Astrocyte (in vitro differentiated cells and primary cell): Measurements from ENCODE around the gene SPAG6. TPM values are rescaled to one million over a fixed set of nuclear protein-coding genes. Genes with fewer than 3 reads are reported as not detected.

ENCODE experiments used
- DNase-seq: peaks from one replicate; pipeline ENCODE4 v3.0.0-alpha.2; 2010; ENCODE audit warnings: low read depth
- FAIRE-seq: peaks from 2 replicates; lab custom pipeline; 2011; peaks lifted over from hg19 to GRCh38; lab: Jason Lieb, UNC
- H2AFZ ChIP-seq: 2 replicates; pipeline ENCODE4 v1.6.0; 2012; ENCODE audit warnings: low read depth, low read length, inconsistent platforms
- H3K27ac ChIP-seq: 2 replicates; pipeline ENCODE4 v1.5.1; 2011; ENCODE audit warnings: low read depth, low read length, inconsistent platforms
- H3K27me3 ChIP-seq: 2 replicates; pipeline ENCODE4 v1.6.0; 2011; ENCODE audit warnings: low read length, inconsistent platforms; ENCODE audit not compliant: insufficient read depth
- H3K36me3 ChIP-seq: 2 replicates; pipeline ENCODE4 v1.5.1; 2011; ENCODE audit warnings: low read length, inconsistent platforms; ENCODE audit not compliant: insufficient read depth
- H3K4me1 ChIP-seq: 2 replicates; pipeline ENCODE4 v1.5.1; 2011; ENCODE audit warnings: low read length, inconsistent platforms; ENCODE audit not compliant: insufficient read depth
- H3K4me2 ChIP-seq: 2 replicates; pipeline ENCODE4 v1.6.0; 2012; ENCODE audit warnings: low read length, inconsistent platforms
- H3K4me3 ChIP-seq: 2 replicates; pipeline ENCODE4 v1.5.1; 2011; ENCODE audit warnings: low read depth, mild to moderate bottlenecking, low read length, inconsistent platforms; ENCODE audit not compliant: insufficient read depth
- H3K79me2 ChIP-seq: 2 replicates; pipeline ENCODE4 v1.6.0; 2012; ENCODE audit warnings: mild to moderate bottlenecking, low read length, inconsistent platforms; ENCODE audit not compliant: insufficient read depth
- H3K9ac ChIP-seq: 2 replicates; pipeline ENCODE4 v1.6.0; 2012; ENCODE audit warnings: mild to moderate bottlenecking, low read length, inconsistent platforms
- H3K9me3 ChIP-seq: 2 replicates; pipeline ENCODE4 v1.5.1; 2012; ENCODE audit warnings: low read depth, mild to moderate bottlenecking, low read length, inconsistent platforms; ENCODE audit not compliant: insufficient read depth
- H4K20me1 ChIP-seq: 2 replicates; pipeline ENCODE4 v1.6.0; 2012; ENCODE audit warnings: low read length, inconsistent platforms; ENCODE audit not compliant: insufficient read depth
- H3K27ac Mint-ChIP-seq: one replicate; pipeline ENCODE4 v1.8.0; 2021; ENCODE audit warnings: mild to moderate bottlenecking, mixed read lengths; ENCODE audit not compliant: unreplicated experiment
- H3K27me3 Mint-ChIP-seq: one replicate; pipeline ENCODE4 v1.8.0; 2021; ENCODE audit warnings: low read depth, mixed read lengths; ENCODE audit not compliant: unreplicated experiment
- H3K36me3 Mint-ChIP-seq: one replicate; pipeline ENCODE4 v1.8.0; 2021; ENCODE audit warnings: low read depth, mixed read lengths; ENCODE audit not compliant: unreplicated experiment
- H3K4me1 Mint-ChIP-seq: one replicate; pipeline ENCODE4 v1.8.0; 2021; ENCODE audit warnings: low read depth, mixed read lengths; ENCODE audit not compliant: unreplicated experiment
- H3K4me3 Mint-ChIP-seq: one replicate; pipeline ENCODE4 v1.8.0; 2021; ENCODE audit warnings: mild to moderate bottlenecking, moderate library complexity, mixed read lengths; ENCODE audit not compliant: unreplicated experiment
- H3K9me3 Mint-ChIP-seq: one replicate; pipeline ENCODE4 v1.8.0; 2021; ENCODE audit warnings: mild to moderate bottlenecking, mixed read lengths; ENCODE audit not compliant: unreplicated experiment
- CTCF ChIP-seq: IDR thresholded peaks from 2 replicates; pipeline ENCODE4 v1.5.1; 2011; ENCODE audit warnings: low read depth, mild to moderate bottlenecking, inconsistent platforms, low read length, moderate library complexity; ENCODE audit not compliant: insufficient read depth
- EZH2 ChIP-seq: IDR thresholded peaks from 2 replicates; pipeline ENCODE4 v1.6.1; 2012; ENCODE audit warnings: mild to moderate bottlenecking, low read length, inconsistent platforms; ENCODE audit not compliant: insufficient read depth
- total RNA-seq: library from RNA; stranded (reverse); gene quantifications from 2 replicates; pipeline ENCODE4 v1.2.1, GENCODE V29; 2021

SPAG6 gene
- total RNA-seq, 1 donor from 2014 or later, result not detected

GRCh38 chr10:22367471-22367870, 22.2 kb downstream of the SPAG6 start:
- H3K27me3 Mint-ChIP-seq, result no peaks in the 10 kb centered on the region

GRCh38 chr10:22368402-22368801, 23.1 kb downstream of the SPAG6 start:
- Histone ChIP-seq H3K27ac (no peak overlapping the region), H3K4me2 (no peak overlapping the region), H2AFZ (no peak overlapping the region), H3K9me3 (no peaks in the 10 kb centered on the region), H3K36me3 (no peaks in the 10 kb centered on the region), H3K27me3 (no peaks in the 10 kb centered on the region), H3K4me1 (no peaks in the 10 kb centered on the region), H3K9ac (no peak overlapping the region), H3K4me3 (no peak overlapping the region), H4K20me1 (no peaks in the 10 kb centered on the region), H3K79me2 (no peaks in the 10 kb centered on the region)
- no peak overlapping the region for H3K27ac Mint-ChIP-seq
- TF ChIP-seq EZH2, result no peak
- TF ChIP-seq CTCF, result no peak
- no peaks in the 10 kb centered on the region for H3K9me3 Mint-ChIP-seq
- peaks cover 2% of the 10 kb centered on the region for H3K4me1 Mint-ChIP-seq
- no peak for DNase-seq
- H3K4me3 Mint-ChIP-seq, result no peak overlapping the region
- no peaks in the 10 kb centered on the region for H3K27me3 Mint-ChIP-seq
- no peak for FAIRE-seq
- no peaks in the 10 kb centered on the region for H3K36me3 Mint-ChIP-seq

More at GRCh38 chr10:22367471-22367870, 22.2 kb downstream of the SPAG6 start:
- Histone ChIP-seq H2AFZ (no peak overlapping the region), H3K9me3 (no peaks in the 10 kb centered on the region), H3K9ac (no peak overlapping the region), H3K4me1 (no peaks in the 10 kb centered on the region), H3K27me3 (no peaks in the 10 kb centered on the region), H3K4me2 (no peak overlapping the region), H4K20me1 (no peaks in the 10 kb centered on the region), H3K27ac (no peak overlapping the region), H3K36me3 (no peaks in the 10 kb centered on the region), H3K79me2 (no peaks in the 10 kb centered on the region), H3K4me3 (no peak overlapping the region)
- H3K36me3 Mint-ChIP-seq, result no peaks in the 10 kb centered on the region
- no peak overlapping the region for H3K27ac Mint-ChIP-seq
- FAIRE-seq (no peak), DNase-seq (no peak)
- no peak for TF ChIP-seq EZH2
- no peak for TF ChIP-seq CTCF
- H3K4me1 Mint-ChIP-seq, result peaks cover 2% of the 10 kb centered on the region
- H3K9me3 Mint-ChIP-seq, result no peaks in the 10 kb centered on the region
- no peak overlapping the region for H3K4me3 Mint-ChIP-seq

- Histone ChIP-seq H3K9me3 (no peaks in the 10 kb centered on the region), H3K4me2 (no peak overlapping the region), H3K79me2 (no peaks in the 10 kb centered on the region), H4K20me1 (no peaks in the 10 kb centered on the region), H3K27me3 (no peaks in the 10 kb centered on the region), H3K4me3 (no peak overlapping the region), H3K4me1 (no peaks in the 10 kb centered on the region), H2AFZ (no peak overlapping the region), H3K9ac (no peak overlapping the region), H3K36me3 (no peaks in the 10 kb centered on the region), H3K27ac (no peak overlapping the region)
- Mint-ChIP-seq H3K9me3 (no peaks in the 10 kb centered on the region), H3K27me3 (no peaks in the 10 kb centered on the region), H3K36me3 (no peaks in the 10 kb centered on the region), H3K4me1 (peaks cover 2% of the 10 kb centered on the region), H3K27ac (no peak overlapping the region), H3K4me3 (no peak overlapping the region)
- FAIRE-seq (no peak), DNase-seq (no peak)
- TF ChIP-seq EZH2 (no peak), CTCF (no peak)
These were observed 23.7 kb downstream of the SPAG6 start for GRCh38 chr10:22368981-22369380.
